NCI-H187 (cell line): ENCODE data around the gene POLR2A.
"Not testable (repeated sequence)": the region's sequence is repeated elsewhere in the genome, so short reads cannot be mapped to it uniquely, and the experiment has no call there.

Experiments
- DNase-seq, 2 experiments: peaks; one replicate each; lab custom pipeline; 2025; lab: John Stamatoyannopoulos, UW

Gene POLR2A

GRCh38 chr17:7460850-7461660, 23.1 kb upstream of the POLR2A start:
- no peak for DNase-seq

DNA sequence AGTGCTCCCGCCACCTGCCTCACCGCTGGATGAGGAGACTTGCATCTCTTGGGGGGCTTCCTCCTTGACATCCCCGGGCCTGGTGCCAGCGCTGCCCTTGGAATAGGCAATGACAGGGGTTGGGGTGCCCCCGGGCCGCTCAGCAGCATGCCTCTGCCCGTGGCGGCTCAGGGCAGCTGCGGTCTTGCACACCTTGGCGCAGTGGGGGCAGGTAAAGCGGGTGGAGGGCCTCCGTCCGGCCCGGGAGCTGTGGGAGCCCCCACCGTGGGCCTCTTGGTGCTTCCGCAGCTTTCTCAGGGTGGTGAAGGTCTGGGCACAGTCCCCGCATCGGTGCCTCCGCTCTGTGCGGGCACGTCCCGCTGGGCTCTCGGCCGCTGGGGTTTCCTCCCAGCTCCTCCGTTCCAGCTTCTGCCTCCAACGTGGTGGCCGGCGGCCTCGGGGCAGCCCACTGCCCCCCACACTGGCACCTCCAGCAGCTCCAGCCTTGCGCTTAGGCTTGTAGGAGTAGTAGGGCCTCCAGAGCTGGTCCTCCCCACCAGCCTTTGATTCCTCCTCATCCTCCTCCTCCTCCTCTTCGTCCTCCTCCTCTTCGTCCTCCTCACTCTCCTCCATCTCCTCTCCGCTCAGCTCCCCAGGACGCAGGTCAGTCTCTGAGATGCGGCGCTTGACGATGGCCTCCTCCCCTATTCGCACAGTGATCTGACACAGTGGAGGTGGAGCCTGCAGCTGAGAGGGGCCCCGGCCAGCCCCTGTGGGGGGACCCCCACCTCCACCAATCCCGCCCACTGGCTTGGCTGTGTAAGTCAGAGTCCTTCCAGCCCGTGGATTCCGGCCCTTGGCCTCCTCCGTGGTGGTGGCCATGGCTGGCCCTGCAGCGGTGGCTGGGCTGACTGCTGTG, 21.4 kb upstream of the POLR2A start:
- no peak for DNase-seq

DNA sequence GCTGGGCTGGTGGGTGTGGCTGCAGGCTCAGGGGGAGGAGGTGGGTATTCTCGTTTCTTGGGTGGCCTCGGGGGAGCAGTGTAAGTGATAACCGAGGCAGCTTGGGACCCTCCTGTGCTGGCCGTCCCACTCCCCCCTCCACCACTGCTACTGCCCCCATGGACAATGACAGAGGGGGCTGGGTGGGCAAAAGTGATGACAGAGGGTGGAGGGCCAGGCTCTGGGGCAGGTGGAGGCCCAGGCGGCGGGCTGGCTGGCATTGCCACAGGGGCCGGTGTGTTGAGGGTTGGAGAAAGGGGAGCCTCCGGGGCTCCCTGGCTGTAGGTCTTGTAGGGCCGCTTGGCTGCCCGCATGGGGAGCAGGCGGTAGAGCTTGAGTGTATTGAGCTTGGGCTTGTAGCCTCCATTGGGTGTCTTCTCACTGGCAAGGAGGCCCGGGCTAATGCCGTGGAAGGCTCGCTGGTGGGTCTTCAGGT, 20.8 kb upstream of the POLR2A start:
- no peak for DNase-seq

- DNase-seq: no peak
Measured at GRCh38 chr17:7464081-7464480, 20.1 kb upstream of the POLR2A start.

DNA sequence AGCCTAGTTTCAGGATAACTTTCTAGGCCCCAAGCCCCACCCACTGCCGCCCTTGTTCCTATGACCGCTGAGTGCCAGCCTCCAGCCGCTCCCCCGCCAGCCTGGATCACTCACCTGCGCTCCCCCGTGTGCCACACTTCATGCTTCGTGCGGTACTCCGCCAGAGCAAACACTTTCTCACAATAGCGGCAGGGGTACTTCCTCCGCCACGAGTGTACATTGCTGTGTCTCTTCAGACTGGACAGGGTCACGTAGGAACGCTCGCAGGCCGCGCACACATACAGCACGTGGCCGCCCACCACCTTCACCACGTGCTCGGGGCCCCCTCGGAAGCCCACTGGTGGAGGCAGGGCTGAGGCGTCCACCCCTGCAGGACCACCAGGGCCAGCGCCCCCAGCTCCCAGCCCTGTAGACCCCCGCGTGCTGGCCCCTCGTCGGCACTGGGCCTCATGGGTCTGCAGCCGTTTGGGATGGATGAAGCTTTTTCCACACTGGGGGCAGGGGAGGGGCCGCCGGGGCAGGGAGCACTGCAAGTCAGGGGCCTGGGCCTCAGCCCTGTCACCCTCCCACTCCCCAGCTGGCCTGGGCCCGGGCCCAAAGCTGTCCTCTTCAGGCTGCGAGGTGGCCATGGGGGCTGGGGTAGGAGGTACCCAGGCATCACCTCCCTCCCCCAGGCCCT, 18.4 kb upstream of the POLR2A start:
- no peak for DNase-seq

GRCh38 chr17:7466318-7466638, 17.9 kb upstream of the POLR2A start:
- DNase-seq: no peak

DNA sequence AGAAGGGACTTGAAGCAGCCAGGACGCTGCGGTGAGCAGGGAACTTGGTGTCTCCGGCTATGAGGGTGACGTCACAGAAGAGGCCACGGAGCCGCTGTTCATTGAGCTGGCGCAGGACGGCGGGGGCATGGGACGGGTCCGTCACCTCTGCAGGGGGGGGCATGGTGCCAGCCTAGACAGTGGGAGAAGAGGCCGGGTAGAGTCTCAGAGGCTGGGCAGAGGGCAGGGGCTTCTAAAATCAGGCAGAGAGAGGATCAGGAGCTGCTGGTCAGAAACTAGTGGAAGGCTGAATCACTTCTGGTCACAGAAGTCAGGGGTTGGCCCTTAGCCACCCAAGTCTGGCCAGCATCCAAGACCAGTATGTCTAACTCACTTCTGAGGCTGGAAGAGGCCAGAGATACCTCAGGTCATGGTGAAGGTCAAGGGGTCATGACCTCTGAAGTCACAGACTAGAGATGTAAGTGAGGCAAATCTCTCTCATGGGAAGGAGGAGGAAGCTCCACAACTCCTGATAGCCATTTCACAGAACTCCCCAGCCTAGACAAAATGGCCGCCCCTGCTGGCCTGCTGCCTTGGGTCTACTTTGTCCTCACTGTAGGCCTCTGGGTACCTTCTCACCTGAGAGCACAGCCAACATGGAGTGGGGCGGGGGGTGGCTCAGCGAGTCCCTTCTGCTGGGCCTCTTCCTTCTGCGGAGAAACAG, 17.4 kb upstream of the POLR2A start:
- no peak for DNase-seq

DNA sequence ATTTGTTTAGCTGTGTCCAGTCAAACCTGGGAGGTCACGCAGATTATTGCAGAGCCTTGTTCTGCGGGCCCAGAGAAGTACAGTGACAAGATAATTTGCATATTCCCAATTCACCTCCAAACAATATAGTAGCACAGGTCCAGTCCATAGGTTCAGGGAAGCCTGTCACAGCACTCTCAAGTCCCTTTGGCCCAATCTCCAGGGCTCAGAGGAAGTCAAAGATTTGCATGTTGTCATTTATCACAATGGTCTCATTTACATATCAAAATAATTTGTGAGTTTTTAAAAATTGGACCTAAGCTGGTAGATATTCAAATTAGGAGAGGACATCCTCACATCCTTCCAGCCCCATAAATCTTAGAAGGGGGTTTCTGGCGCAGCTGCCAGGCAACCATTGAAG, 16.7 kb upstream of the POLR2A start:
- no peak for DNase-seq

DNA sequence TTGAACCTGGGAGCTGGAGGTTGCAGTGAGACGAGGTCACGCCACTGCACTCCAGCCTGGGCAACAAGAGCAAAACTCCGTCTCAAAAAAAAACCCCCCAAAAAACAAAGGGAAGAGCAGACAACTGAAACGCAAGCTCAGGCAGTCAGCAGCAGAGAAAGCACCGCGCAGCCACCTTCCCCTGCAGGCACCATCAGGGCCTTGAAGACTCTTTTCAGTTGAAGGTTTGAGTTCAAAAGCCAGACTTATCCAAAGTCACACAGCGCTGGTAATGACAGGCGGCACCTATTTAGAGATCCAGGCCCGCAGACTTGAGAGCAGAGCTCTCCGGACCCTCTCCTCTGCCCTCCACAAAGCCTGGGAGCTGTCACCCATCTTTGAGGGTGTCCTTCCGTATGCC, 15.9 kb upstream of the POLR2A start:
- no peak for DNase-seq

- DNase-seq: no peak
Measured at GRCh38 chr17:7468804-7469389, 15.3 kb upstream of the POLR2A start.

DNA sequence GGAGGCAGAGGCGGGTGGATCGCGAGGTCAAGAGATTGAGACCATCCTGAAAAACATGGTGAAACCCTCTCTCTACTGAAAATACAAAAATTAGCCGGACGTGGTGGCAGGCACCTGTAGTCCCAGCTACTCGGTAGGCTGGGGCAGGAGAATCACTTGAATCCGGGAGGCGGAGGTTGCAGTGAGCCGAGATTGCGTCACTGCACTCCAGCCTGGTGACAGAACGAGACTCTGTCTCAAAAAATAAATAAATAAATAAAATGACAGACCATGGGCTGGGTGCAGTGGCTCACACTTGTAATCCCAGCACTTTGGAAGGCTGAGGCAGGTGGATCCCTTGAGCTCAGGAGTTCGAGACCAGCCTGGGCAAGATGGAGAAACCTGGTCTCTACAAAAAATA, 14.3 kb upstream of the POLR2A start:
- not testable (repeated sequence) for DNase-seq

- DNase-seq: not testable (repeated sequence)
Measured at GRCh38 chr17:7470457-7470973, 13.7 kb upstream of the POLR2A start.

GRCh38 chr17:7471729-7472128, 12.4 kb upstream of the POLR2A start:
- no peak for DNase-seq

DNA sequence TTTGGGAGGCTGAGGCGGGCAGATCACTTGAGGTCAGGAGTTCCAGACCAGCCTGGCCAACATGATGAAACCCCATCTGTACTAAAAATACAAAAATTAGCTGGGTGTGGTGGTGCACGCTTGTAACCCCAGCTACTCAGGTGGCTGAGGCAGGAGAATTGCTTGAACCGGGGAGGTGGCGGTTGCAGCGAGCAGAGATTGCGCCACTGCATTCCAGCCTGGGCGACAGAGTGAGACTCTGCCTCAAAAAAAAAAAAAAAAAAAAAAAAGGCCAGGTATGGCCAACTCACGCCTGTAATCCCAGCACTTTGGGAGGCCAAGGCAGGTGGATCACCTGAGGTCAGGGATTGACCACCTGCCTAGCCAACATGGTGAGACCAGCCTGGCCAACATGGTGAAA, 9.4 kb upstream of the POLR2A start:
- not testable (repeated sequence) for DNase-seq

DNA sequence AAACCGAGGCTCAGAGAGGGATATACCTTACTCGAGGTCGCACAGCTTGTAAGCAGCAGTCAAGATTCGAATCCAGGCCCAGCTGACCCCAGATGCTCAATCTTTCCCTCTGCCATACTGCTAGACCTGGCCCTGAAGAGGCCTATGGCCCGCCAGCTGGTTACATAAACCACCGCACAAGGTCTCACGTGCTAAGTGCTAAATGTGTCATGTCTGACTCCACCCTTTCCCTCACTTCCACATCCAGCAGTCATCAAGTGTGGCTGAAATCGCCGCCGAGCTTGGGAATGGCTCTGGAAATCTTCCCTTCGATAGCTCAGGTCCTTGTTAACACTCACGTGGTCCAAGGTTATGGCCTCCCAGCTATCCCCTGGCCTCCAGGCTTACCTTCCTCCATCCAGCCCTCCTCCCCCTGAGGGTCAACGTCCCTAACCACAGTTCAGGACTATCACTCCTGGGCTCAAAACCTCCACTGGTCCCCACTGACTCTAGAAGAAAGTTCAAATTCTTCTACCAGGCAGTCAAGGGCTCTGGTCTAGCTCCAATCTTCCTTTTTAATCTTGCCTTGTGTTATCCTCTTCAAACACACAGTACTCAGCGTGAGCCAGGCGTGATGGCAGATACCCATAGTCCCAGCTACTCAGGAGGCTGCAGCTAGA, 8.3 kb upstream of the POLR2A start:
- no peak for DNase-seq

GRCh38 chr17:7476494-7476893, 7.7 kb upstream of the POLR2A start:
- DNase-seq: no peak

DNA sequence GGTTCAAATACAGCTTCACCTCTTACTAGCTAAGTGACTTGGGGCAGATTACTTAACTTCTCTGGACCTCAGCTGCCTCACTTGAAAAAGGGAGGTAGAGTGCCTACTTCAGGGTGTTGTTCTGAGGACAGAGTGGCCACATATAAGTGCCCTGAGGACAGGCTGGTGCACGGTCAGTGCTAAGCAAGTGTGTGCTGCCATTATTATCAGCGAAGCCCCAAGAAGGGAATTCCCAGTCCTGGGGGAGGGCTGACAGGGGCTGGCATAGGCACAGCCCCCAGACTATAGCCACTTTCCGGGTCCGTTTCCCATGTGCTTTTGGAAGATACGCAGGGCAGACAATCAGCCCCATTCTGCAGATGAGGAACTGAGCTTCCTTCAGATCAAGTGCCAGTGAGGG, 7.2 kb upstream of the POLR2A start:
- no peak for DNase-seq

GRCh38 chr17:7477392-7478275, 6.5 kb upstream of the POLR2A start:
- DNase-seq: no peak

GRCh38 chr17:7478276-7479212, 5.6 kb upstream of the POLR2A start:
- no peak for DNase-seq
